T47D (cell line): Measurements from ENCODE around the gene OR10P1.

Source experiments
- DNase-seq, 2 experiments: peaks; one replicate each; pipeline versions ENCODE4 v3.0.0 to v3.0.0-alpha.2; 2011 to 2012; ENCODE audit warnings: low read depth in 1 of 2, low spot score in 1 of 2
- JUND ChIP-seq: IDR thresholded peaks from 2 replicates; pipeline ENCODE4 v1.6.1; 2012; ENCODE audit warnings: low read depth
- in situ Hi-C: cut with HindIII; loops from 2 replicates; pipeline ENCODE4 v1.10.0; 2016; ENCODE audit warnings: low sequenced_read_pairs, low pct_unique_long_range_greater_than_20kb

OR10P1 gene

GRCh38 chr12:55657212-55657611, 20.5 kb downstream of the OR10P1 start:
- no peak for TF ChIP-seq JUND
- in situ Hi-C loops: no loop called here
- DNase-seq: no peak

- TF ChIP-seq JUND: no peak
- no peak for DNase-seq
- in situ Hi-C loops: no loop called here
Observed at GRCh38 chr12:55658212-55658611, 21.5 kb downstream of the OR10P1 start.

- no peak for DNase-seq
- in situ Hi-C loops: no loop called here
- no peak for TF ChIP-seq JUND
Observed at GRCh38 chr12:55658635-55659391, 22.1 kb downstream of the OR10P1 start.

- TF ChIP-seq JUND: no peak
- peak in 1 of 2 experiments; percentile 48 for DNase-seq
- in situ Hi-C loops: no loop called here
Observed at GRCh38 chr12:55659486-55660385, 23.0 kb downstream of the OR10P1 start.

GRCh38 chr12:55663391-55663790, 26.7 kb downstream of the OR10P1 start:
- in situ Hi-C loops: no loop called here
- TF ChIP-seq JUND: no peak
- no peak for DNase-seq

- DNase-seq: no peak
- in situ Hi-C loops: no loop called here
- TF ChIP-seq JUND: no peak
Observed at GRCh38 chr12:55664826-55665225, 28.1 kb downstream of the OR10P1 start.

- no peak for TF ChIP-seq JUND
- in situ Hi-C loops: no loop called here
- DNase-seq: no peak
Observed at GRCh38 chr12:55666508-55666907, 29.8 kb downstream of the OR10P1 start.

GRCh38 chr12:55670276-55670675, 33.6 kb downstream of the OR10P1 start:
- in situ Hi-C loops: no loop called here
- no peak for TF ChIP-seq JUND
- DNase-seq: no peak

GRCh38 chr12:55671746-55672145, 35.1 kb downstream of the OR10P1 start:
- no peak for TF ChIP-seq JUND
- in situ Hi-C loops: no loop called here

GRCh38 chr12:55673638-55674037, 36.9 kb downstream of the OR10P1 start:
- DNase-seq: no peak
- no peak for TF ChIP-seq JUND
- in situ Hi-C loops: no loop called here

More at GRCh38 chr12:55671746-55672145, 35.1 kb downstream of the OR10P1 start:
- peak in 1 of 2 experiments; percentile 18 for DNase-seq

GRCh38 chr12:55675666-55676065, 39.0 kb downstream of the OR10P1 start:
- in situ Hi-C loops: no loop called here
- no peak for DNase-seq
- no peak for TF ChIP-seq JUND

- in situ Hi-C loops: no loop called here
- TF ChIP-seq JUND: no peak
Observed at GRCh38 chr12:55676707-55677106, 40.0 kb downstream of the OR10P1 start.

GRCh38 chr12:55679691-55680090, 43.0 kb downstream of the OR10P1 start:
- DNase-seq: no peak
- in situ Hi-C loops: no loop called here
- TF ChIP-seq JUND: no peak

More at GRCh38 chr12:55676707-55677106, 40.0 kb downstream of the OR10P1 start:
- no peak for DNase-seq
